GM13976 (cell line): ENCODE results near the gene RIN3.

ENCODE experiments used
- DNase-seq: peaks from one replicate; pipeline ENCODE4 v3.0.0; 2012; ENCODE audit warnings: low spot score
- CTCF ChIP-seq: IDR thresholded peaks from 2 replicates; pipeline ENCODE4 v1.5.1; 2012; ENCODE audit warnings: borderline replicate concordance, mild to moderate bottlenecking; ENCODE audit not compliant: insufficient read depth; ENCODE audit errors: extremely low read depth, missing control alignments, control extremely low read depth
- in situ Hi-C: fragments of 300-500 bp; cut with MboI; formaldehyde crosslinking; loops from one replicate; pipeline ENCODE4 v1.12.0; 2022; ENCODE audit warnings: low sequenced_read_pairs, mixed read lengths, inconsistent platforms; ENCODE audit not compliant: unreplicated experiment

RIN3 gene

DNA sequence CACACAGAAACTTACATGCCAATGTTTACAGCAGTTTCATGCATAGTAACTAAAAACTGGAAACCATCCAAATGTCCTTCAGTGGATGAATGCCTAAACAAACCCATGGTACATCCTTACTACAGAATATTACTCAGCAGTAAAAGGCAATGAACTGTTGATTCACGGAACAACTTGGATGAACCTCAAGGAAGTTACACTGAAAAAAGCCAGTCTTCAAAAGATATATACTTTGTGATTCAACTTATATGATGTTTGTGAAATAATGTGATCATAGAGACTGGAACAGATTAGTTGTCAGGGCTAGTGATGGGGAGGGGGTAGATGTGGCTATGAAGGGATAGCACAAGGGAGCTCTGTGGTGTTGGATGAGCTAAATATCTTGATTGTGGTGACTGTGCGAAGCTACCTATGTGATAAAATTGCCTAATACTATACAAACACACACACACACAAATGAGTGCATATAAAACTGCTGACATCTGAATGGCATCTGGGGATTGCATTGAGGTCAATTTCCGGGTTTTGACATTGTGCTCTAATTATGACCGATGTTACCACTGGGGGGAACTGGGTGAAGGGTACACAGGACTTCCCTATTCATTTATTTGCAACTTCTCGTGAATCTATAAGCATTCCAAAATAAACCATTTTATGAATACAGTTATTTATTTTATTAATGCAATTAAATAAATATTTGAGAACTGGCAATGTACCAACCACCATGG, 94.3 kb downstream of the RIN3 start:
- in situ Hi-C loops, result no loop called here
- no peak for DNase-seq
- TF ChIP-seq CTCF, result no peak

DNA sequence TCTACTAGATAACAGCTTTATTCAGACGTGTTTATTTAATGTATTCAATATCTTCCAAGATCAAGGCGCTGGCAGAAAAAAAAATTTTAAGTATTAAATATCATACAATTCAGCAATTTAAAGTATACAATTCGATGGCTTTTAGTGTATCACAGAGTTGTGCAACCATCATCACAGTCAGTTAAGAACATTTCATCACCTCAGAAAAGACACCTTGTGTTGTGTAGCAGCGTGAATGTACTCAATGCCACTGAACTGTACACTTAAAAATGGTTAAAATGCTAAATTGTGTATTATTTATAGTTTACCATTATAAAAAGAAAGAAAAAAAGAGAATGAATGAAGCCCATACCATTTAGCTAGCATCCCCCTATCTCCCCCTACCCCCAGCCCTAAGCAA, 96.4 kb downstream of the RIN3 start:
- no peak for TF ChIP-seq CTCF
- in situ Hi-C loops, result no loop called here
- DNase-seq, result no peak

GRCh38 chr14:92610849-92611271, 97.3 kb downstream of the RIN3 start:
- no peak for DNase-seq
- TF ChIP-seq CTCF, result no peak
- in situ Hi-C loops, result no loop called here

GRCh38 chr14:92613008-92613658, 99.6 kb downstream of the RIN3 start:
- TF ChIP-seq CTCF, result peak; percentile 71
- in situ Hi-C loops, result no loop called here
- peak; percentile 62 for DNase-seq

GRCh38 chr14:92613681-92614260, 100.2 kb downstream of the RIN3 start:
- TF ChIP-seq CTCF, result no peak
- in situ Hi-C loops, result no loop called here
- DNase-seq, result no peak

GRCh38 chr14:92615451-92615850, 101.9 kb downstream of the RIN3 start:
- in situ Hi-C loops, result no loop called here
- peak; percentile 55 for DNase-seq
- TF ChIP-seq CTCF, result no peak
